ENCODE data around the gene DYNLT3.

DYNLT3 gene

GRCh38 chrX:37846934-37847732 is at the start of gene DYNLT3:
Gene DYNLT3, minus strand, starts transcription at chrX:37847571. Its CDS starts 61 bp downstream, at chrX:37847510.
- DNase-seq (peak; percentile 63 to 79), ATAC-seq (peak; percentile 96)
- peak within 1 kb of the TSS; percentile 75 to 80 for H3K4me3 Mint-ChIP-seq
- peak within 1 kb of the TSS; percentile 86 to 87 for H3K27ac Mint-ChIP-seq
- no peaks in the 10 kb centered on the region for H3K27me3 Mint-ChIP-seq
- H3K4me1 Mint-ChIP-seq: peaks cover 24% of the 10 kb centered on the region
- no peaks in the 10 kb centered on the region for H3K9me3 Mint-ChIP-seq

GRCh38 chrX:37896511-37896890 is 49.1 kb upstream of the DYNLT3 start:
- Mint-ChIP-seq H3K27ac (no peak overlapping the region), H3K4me1 (no peaks in the 10 kb centered on the region), H3K4me3 (no peak overlapping the region), H3K27me3 (no peaks in the 10 kb centered on the region), H3K9me3 (no peaks in the 10 kb centered on the region)
- DNase-seq (no peak), ATAC-seq (no peak)

GRCh38 chrX:37895795-37896510 is 48.6 kb upstream of the DYNLT3 start:
- Mint-ChIP-seq H3K4me3 (no peak overlapping the region), H3K4me1 (no peaks in the 10 kb centered on the region), H3K27me3 (no peaks in the 10 kb centered on the region), H3K27ac (no peak overlapping the region), H3K9me3 (no peaks in the 10 kb centered on the region)
- DNase-seq (no peak), ATAC-seq (no peak)

- H3K27ac Mint-ChIP-seq: no peak overlapping the region
- no peaks in the 10 kb centered on the region for H3K27me3 Mint-ChIP-seq
- DNase-seq: no peak
- H3K4me1 Mint-ChIP-seq: no peaks in the 10 kb centered on the region
- ATAC-seq: no peak
- no peak overlapping the region for H3K4me3 Mint-ChIP-seq
- no peaks in the 10 kb centered on the region for H3K9me3 Mint-ChIP-seq
Observed at GRCh38 chrX:37894725-37895124, 47.4 kb upstream of the DYNLT3 start.

- no peak overlapping the region for H3K4me3 Mint-ChIP-seq
- H3K27ac Mint-ChIP-seq: no peak overlapping the region
- no peak for DNase-seq
- H3K27me3 Mint-ChIP-seq: no peaks in the 10 kb centered on the region
- no peaks in the 10 kb centered on the region for H3K9me3 Mint-ChIP-seq
- H3K4me1 Mint-ChIP-seq: no peaks in the 10 kb centered on the region
- no peak for ATAC-seq
Observed at GRCh38 chrX:37888010-37888409, 40.6 kb upstream of the DYNLT3 start.

- no peak for ATAC-seq
- Mint-ChIP-seq H3K27ac (no peak overlapping the region), H3K27me3 (no peaks in the 10 kb centered on the region), H3K4me1 (no peaks in the 10 kb centered on the region), H3K4me3 (no peak overlapping the region), H3K9me3 (no peaks in the 10 kb centered on the region)
- no peak for DNase-seq
Observed at GRCh38 chrX:37887347-37887746, 40.0 kb upstream of the DYNLT3 start.

- ATAC-seq (no peak), DNase-seq (no peak)
- Mint-ChIP-seq H3K9me3 (no peaks in the 10 kb centered on the region), H3K27me3 (no peaks in the 10 kb centered on the region), H3K4me3 (no peak overlapping the region), H3K4me1 (no peaks in the 10 kb centered on the region), H3K27ac (no peak overlapping the region)
Observed at GRCh38 chrX:37883196-37883595, 35.8 kb upstream of the DYNLT3 start.

- H3K27me3 Mint-ChIP-seq: no peaks in the 10 kb centered on the region
- no peaks in the 10 kb centered on the region for H3K9me3 Mint-ChIP-seq
- no peaks in the 10 kb centered on the region for H3K4me1 Mint-ChIP-seq
- ATAC-seq (no peak), DNase-seq (no peak)
- H3K4me3 Mint-ChIP-seq: no peak overlapping the region
- H3K27ac Mint-ChIP-seq: no peak overlapping the region
Observed at GRCh38 chrX:37879692-37880091, 32.3 kb upstream of the DYNLT3 start.

GRCh38 chrX:37876716-37877115 is 29.3 kb upstream of the DYNLT3 start:
- peaks cover 7% of the 10 kb centered on the region for H3K27me3 Mint-ChIP-seq
- H3K4me1 Mint-ChIP-seq: no peaks in the 10 kb centered on the region
- ATAC-seq: no peak

GRCh38 chrX:37875675-37876074 is 28.3 kb upstream of the DYNLT3 start:
- H3K4me1 Mint-ChIP-seq: no peaks in the 10 kb centered on the region
- H3K27ac Mint-ChIP-seq: no peak overlapping the region

More at GRCh38 chrX:37876716-37877115, 29.3 kb upstream of the DYNLT3 start:
- DNase-seq: no peak
- Mint-ChIP-seq H3K4me3 (no peak overlapping the region), H3K9me3 (no peaks in the 10 kb centered on the region), H3K27ac (no peak overlapping the region)

GRCh38 chrX:37873220-37873619 is 25.8 kb upstream of the DYNLT3 start:
- ATAC-seq (no peak), DNase-seq (no peak)
- H3K9me3 Mint-ChIP-seq: no peaks in the 10 kb centered on the region
- H3K27me3 Mint-ChIP-seq: peaks cover 7% of the 10 kb centered on the region
- H3K4me3 Mint-ChIP-seq: no peak overlapping the region
- no peak overlapping the region for H3K27ac Mint-ChIP-seq
- no peaks in the 10 kb centered on the region for H3K4me1 Mint-ChIP-seq

More at GRCh38 chrX:37875675-37876074, 28.3 kb upstream of the DYNLT3 start:
- H3K4me3 Mint-ChIP-seq: no peak overlapping the region
- peaks cover 7% of the 10 kb centered on the region for H3K27me3 Mint-ChIP-seq
- DNase-seq (no peak), ATAC-seq (no peak)
- H3K9me3 Mint-ChIP-seq: no peaks in the 10 kb centered on the region

GRCh38 chrX:37872303-37872655 is 24.9 kb upstream of the DYNLT3 start:
- no peak for ATAC-seq
- Mint-ChIP-seq H3K4me1 (peaks cover 7% of the 10 kb centered on the region), H3K27me3 (peaks cover 7% of the 10 kb centered on the region), H3K4me3 (no peak overlapping the region), H3K27ac (no peak overlapping the region), H3K9me3 (peaks cover 0 to 6% of the 10 kb centered on the region in 2 donors)
- no peak for DNase-seq

GRCh38 chrX:37871626-37872302 is 24.4 kb upstream of the DYNLT3 start:
- peak; percentile 68 for ATAC-seq
- H3K27me3 Mint-ChIP-seq: peaks cover 7% of the 10 kb centered on the region
- peaks cover 0 to 11% of the 10 kb centered on the region in 2 donors for H3K9me3 Mint-ChIP-seq
- no peak for DNase-seq
- H3K27ac Mint-ChIP-seq: no peak overlapping the region
- peaks cover 9% of the 10 kb centered on the region for H3K4me1 Mint-ChIP-seq
- H3K4me3 Mint-ChIP-seq: no peak overlapping the region

- ATAC-seq (no peak), DNase-seq (no peak)
- Mint-ChIP-seq H3K27me3 (peaks cover 9% of the 10 kb centered on the region), H3K27ac (no peak overlapping the region), H3K4me1 (peaks cover 9% of the 10 kb centered on the region), H3K9me3 (peaks cover 0 to 11% of the 10 kb centered on the region in 2 donors), H3K4me3 (no peak overlapping the region)
Observed at GRCh38 chrX:37867536-37868153, 20.3 kb upstream of the DYNLT3 start.

GRCh38 chrX:37863728-37864127 is 16.4 kb upstream of the DYNLT3 start:
- Mint-ChIP-seq H3K27me3 (peaks cover 28% of the 10 kb centered on the region), H3K9me3 (peaks cover 0 to 11% of the 10 kb centered on the region in 2 donors), H3K4me1 (peaks cover 9% of the 10 kb centered on the region), H3K27ac (no peak overlapping the region), H3K4me3 (no peak overlapping the region)
- no peak for DNase-seq
- no peak for ATAC-seq

Measured in stimulated activated naive CD8-positive, alpha-beta T cell treated with anti-CD3 and anti-CD28 coated beads, Interleukin-15, amount 100 ng/mL, for 72 hours (primary cell).